ENCODE data around the gene IRX5.

DNA sequence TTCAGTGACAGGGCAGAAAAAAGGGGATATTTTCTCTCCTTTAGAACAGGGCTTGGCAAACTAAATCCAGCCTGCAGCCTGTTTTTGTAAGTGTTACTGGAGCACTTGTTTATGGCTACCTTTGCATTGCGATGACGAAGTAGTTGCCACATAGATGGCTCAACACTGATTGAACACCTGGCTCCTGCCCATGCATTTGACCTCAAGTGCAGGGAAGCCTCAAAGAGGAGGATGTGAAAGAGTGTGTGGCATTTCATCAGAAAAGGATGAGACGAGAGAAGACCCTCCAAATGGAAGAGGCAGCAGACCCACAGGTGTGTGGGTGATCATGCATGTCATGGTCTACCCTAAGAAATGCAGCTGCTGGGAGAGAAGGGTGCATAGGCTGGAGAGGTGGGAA lies 32.7 kb upstream of the IRX5 start:
- TF ChIP-seq, protein P1, sequence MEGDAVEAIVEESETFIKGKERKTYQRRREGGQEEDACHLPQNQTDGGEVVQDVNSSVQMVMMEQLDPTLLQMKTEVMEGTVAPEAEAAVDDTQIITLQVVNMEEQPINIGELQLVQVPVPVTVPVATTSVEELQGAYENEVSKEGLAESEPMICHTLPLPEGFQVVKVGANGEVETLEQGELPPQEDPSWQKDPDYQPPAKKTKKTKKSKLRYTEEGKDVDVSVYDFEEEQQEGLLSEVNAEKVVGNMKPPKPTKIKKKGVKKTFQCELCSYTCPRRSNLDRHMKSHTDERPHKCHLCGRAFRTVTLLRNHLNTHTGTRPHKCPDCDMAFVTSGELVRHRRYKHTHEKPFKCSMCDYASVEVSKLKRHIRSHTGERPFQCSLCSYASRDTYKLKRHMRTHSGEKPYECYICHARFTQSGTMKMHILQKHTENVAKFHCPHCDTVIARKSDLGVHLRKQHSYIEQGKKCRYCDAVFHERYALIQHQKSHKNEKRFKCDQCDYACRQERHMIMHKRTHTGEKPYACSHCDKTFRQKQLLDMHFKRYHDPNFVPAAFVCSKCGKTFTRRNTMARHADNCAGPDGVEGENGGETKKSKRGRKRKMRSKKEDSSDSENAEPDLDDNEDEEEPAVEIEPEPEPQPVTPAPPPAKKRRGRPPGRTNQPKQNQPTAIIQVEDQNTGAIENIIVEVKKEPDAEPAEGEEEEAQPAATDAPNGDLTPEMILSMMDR (IDR thresholded peaks at IDR 0.05; ENCODE audit: low read depth, low read length, missing input control) = no peak
- TF ChIP-seq RXRA (IDR thresholded peaks at IDR 0.05) (no peak), RAD21 (IDR thresholded peaks at IDR 0.05) (no peak), EGR1 (IDR thresholded peaks at IDR 0.05; ENCODE audit: low read depth in 2 of 2) (no peak), JUND (IDR thresholded peaks at IDR 0.05) (no peak), SP1 (IDR thresholded peaks at IDR 0.05) (no peak), YY1 (IDR thresholded peaks at IDR 0.05) (no peak), TAF1 (conservative IDR thresholded peaks at IDR 0.05) (no peak), FOXA1 (IDR thresholded peaks at IDR 0.05) (no peak)
- TF ChIP-seq, protein P2, sequence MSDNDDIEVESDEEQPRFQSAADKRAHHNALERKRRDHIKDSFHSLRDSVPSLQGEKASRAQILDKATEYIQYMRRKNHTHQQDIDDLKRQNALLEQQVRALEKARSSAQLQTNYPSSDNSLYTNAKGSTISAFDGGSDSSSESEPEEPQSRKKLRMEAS (IDR thresholded peaks at IDR 0.05) = no peak
- TF ChIP-seq, protein P3, sequence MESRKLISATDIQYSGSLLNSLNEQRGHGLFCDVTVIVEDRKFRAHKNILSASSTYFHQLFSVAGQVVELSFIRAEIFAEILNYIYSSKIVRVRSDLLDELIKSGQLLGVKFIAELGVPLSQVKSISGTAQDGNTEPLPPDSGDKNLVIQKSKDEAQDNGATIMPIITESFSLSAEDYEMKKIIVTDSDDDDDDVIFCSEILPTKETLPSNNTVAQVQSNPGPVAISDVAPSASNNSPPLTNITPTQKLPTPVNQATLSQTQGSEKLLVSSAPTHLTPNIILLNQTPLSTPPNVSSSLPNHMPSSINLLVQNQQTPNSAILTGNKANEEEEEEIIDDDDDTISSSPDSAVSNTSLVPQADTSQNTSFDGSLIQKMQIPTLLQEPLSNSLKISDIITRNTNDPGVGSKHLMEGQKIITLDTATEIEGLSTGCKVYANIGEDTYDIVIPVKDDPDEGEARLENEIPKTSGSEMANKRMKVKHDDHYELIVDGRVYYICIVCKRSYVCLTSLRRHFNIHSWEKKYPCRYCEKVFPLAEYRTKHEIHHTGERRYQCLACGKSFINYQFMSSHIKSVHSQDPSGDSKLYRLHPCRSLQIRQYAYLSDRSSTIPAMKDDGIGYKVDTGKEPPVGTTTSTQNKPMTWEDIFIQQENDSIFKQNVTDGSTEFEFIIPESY (IDR thresholded peaks at IDR 0.05) = no peak
- TF ChIP-seq, protein P4, sequence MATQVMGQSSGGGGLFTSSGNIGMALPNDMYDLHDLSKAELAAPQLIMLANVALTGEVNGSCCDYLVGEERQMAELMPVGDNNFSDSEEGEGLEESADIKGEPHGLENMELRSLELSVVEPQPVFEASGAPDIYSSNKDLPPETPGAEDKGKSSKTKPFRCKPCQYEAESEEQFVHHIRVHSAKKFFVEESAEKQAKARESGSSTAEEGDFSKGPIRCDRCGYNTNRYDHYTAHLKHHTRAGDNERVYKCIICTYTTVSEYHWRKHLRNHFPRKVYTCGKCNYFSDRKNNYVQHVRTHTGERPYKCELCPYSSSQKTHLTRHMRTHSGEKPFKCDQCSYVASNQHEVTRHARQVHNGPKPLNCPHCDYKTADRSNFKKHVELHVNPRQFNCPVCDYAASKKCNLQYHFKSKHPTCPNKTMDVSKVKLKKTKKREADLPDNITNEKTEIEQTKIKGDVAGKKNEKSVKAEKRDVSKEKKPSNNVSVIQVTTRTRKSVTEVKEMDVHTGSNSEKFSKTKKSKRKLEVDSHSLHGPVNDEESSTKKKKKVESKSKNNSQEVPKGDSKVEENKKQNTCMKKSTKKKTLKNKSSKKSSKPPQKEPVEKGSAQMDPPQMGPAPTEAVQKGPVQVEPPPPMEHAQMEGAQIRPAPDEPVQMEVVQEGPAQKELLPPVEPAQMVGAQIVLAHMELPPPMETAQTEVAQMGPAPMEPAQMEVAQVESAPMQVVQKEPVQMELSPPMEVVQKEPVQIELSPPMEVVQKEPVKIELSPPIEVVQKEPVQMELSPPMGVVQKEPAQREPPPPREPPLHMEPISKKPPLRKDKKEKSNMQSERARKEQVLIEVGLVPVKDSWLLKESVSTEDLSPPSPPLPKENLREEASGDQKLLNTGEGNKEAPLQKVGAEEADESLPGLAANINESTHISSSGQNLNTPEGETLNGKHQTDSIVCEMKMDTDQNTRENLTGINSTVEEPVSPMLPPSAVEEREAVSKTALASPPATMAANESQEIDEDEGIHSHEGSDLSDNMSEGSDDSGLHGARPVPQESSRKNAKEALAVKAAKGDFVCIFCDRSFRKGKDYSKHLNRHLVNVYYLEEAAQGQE (IDR thresholded peaks at IDR 0.05) = no peak

Data from liver (tissue), 3 donors.